Fibroblast of skin of left biceps (primary cell): ENCODE measurements around the gene LRRC7.
"Not testable (repeated sequence)": the region's sequence is repeated elsewhere in the genome, so short reads cannot be mapped to it uniquely, and the experiment has no call there.

ENCODE experiments used
- DNase-seq, 2 experiments: peaks; one replicate each; pipeline ENCODE4 v3.0.0-alpha.2; 2013; ENCODE audit warnings: low read depth in 2 of 2

The LRRC7 gene

GRCh38 chr1:70038025-70038424, 470.3 kb downstream of the LRRC7 start:
- DNase-seq = no peak

DNA sequence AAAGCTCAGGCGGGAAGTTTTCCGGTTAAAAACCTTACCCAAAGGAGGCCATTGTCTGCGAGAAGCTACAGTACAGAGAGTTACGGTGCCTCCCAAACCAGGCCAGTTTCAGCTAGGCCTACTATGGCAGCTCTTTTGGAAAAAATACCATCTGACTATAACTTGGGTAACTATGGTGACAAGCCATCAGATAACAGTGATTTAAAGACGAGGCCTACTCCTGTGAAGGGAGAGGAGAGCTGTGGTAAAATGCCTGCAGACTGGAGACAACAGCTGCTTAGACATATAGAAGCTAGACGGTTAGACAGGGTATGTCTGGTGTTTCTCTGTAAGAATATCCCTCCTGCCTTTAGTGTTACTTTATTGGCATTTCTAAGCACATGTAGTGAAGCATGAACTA, 471.8 kb downstream of the LRRC7 start:
- no peak for DNase-seq

GRCh38 chr1:70041317-70042045, 473.8 kb downstream of the LRRC7 start:
- no peak for DNase-seq

GRCh38 chr1:70042090-70042731, 474.5 kb downstream of the LRRC7 start:
- no peak for DNase-seq

DNA sequence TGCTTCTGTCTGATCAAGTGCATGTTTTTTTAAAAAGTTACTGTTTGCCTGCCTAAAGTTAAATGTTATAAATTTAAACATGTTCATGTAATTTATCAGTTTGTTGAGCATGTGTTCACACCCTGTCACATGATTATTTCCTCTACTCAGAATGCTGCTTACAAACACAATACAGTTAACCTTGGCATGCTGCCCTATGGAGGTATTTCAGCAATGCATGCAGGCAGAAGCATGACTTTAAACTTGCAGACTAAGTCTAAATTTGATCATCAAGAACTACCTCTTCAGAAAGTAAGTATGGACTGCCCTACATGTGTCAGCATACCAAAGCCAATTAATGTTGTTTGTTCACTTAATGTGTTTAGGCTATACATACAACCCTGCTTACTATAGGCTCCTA, 476.1 kb downstream of the LRRC7 start:
- peak; percentile 50 to 56 for DNase-seq

DNA sequence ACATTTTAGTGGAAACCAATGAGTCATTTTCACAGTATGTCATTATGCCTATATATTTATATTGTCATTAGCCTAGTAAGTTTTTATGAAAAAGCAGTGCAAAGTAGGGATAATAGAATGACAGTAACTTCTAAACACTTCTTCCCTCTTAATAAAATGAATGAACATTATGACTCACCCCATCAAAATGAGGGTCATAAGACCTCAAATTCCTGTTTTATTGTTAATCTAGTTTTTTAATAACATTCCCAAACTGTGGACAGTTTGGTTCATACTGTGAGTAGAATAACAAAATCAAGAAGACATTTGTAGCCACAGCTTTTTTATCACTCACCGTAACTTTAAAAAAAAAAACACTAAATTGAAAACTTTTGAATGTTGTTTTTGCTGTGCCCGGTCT, 477.1 kb downstream of the LRRC7 start:
- DNase-seq = peak; percentile 42 to 44

DNA sequence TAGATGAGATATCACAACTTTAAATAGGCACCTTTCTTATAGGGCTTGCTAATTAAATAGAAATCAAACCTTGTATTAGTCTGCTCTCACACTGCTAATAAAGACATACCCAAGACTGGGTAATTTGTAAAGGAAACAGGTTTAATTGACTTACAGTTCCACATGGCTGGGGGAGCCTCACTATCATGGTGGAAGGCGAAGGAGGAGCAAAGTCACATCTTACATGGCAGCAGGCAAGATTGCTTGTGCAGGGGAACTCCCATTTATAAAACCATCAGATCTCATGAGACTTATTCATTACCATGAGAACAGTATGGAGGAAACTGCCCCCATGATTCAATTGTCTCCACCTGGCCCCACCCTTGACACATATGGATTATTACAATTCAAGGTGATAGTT, 477.9 kb downstream of the LRRC7 start:
- DNase-seq = not testable (repeated sequence)

- no peak for DNase-seq
Measured at GRCh38 chr1:70048336-70049094, 480.8 kb downstream of the LRRC7 start.

- no peak for DNase-seq
Measured at GRCh38 chr1:70051926-70052325, 484.2 kb downstream of the LRRC7 start.

DNA sequence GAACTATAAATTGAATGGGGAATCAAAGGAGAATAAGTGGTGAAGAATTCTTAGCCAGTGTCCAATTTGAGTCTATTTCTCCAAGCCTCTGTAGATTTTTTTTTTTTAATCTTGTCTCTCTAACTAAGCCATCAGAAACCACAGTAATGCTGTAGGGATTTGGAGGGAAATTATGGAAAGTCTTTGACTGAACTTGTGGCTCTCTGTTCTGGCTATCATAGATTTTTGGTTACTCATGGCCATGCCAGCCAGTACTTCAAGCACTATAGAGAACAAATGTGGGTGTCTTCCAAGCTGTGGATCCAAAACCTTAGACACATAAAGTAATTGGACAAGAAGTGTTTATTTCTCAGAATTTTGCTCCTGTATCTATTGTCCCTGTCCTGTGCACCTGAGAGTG, 489.8 kb downstream of the LRRC7 start:
- no peak for DNase-seq

DNA sequence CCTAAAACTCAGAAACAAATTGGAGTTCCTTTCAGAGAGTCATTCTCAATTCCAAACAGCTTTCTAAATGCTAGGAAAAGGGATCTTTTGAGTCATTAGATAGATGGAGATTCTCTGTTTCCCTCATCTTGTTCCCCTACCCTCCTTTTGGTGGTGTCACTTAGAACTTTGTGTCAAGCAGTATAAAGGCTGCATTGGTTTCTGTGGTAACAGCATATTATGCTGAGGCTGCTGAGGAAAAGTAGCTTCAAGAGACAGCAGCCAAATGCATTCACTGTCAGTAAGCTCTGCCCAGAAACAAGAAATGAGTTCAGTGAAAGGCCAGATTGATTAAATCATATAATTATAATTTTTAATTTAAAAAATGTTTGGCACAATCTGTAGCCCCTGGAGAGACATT, 493.5 kb downstream of the LRRC7 start:
- DNase-seq = no peak

- DNase-seq = no peak
Measured at GRCh38 chr1:70063861-70064260, 496.1 kb downstream of the LRRC7 start.

DNA sequence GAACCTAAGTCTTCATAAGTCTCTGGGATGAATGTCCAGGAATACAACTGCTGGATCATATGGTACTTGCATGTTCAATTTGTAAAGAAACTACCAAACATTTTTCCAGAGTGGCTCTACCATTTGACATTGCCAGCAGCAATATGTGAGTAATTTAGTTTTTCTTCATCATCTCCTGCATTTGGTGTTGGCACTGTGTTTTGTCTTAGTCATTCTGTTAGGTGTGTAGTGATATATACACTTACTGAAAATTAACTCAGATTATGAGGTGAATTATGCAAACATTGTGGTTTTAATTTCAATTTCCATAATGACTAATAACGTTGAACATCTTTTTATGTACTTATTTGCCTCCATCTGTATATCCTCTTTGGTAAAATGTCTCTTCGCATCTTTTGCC, 499.0 kb downstream of the LRRC7 start:
- no peak for DNase-seq

DNA sequence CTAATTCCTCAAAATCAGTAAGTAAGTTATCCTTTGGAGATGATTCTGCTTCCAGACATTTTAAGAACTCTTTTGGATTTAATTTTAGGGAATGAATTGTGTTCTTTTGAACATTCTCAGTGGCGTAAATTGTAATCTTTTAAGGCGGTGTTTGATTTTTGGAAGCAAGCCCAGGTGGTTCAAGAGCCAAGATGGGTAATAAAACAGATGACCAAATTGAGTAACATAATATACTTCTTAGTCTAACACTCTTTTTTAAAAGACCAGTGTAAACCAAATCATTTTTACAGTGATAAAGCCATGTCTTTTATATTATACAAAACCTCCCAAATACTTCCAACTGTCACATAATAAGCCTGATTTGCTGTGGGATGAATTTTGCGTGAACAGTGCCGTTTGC, 503.9 kb downstream of the LRRC7 start:
- peak; percentile 31 to 35 for DNase-seq

- no peak for DNase-seq
Measured at GRCh38 chr1:70072231-70072751, 504.6 kb downstream of the LRRC7 start.

DNA sequence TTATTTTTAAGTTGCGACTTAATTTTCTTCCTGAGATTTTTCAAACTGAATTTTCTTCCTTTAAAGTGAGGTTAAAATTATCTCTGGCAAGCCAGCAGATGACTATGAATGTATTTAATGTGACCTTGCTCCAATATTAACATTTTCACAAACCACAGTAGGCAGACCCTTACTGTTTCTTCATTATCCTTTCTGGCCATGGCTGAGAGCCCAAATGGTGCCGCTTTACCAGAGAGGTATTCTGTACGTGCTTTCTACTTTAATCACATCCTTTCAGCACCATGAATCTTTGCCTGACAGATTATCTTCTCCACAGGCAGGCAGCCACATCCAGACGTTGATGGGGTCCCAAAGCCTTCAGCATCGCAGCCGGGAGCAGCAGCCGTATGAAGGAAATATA, 508.0 kb downstream of the LRRC7 start:
- DNase-seq = no peak

DNA sequence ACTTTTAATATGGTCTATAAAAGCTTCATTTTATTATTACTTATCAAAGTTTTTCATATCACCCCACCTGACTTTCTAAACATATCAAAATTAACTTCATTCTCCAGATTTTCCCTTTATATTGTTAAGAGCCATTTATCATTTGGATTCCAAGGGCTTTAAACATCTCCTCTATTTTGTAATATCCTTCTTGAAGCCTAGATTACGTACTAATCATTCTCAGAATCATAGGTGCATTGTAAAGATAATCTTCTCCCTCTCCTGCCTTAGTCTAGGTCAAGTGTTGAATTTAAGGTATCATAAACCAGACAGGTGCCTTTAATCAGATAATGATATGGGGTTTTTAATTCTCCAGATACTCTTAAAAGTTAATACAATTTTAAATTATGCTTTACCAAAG, 509.3 kb downstream of the LRRC7 start:
- no peak for DNase-seq

- no peak for DNase-seq
Measured at GRCh38 chr1:70079546-70079945, 511.8 kb downstream of the LRRC7 start.

DNA sequence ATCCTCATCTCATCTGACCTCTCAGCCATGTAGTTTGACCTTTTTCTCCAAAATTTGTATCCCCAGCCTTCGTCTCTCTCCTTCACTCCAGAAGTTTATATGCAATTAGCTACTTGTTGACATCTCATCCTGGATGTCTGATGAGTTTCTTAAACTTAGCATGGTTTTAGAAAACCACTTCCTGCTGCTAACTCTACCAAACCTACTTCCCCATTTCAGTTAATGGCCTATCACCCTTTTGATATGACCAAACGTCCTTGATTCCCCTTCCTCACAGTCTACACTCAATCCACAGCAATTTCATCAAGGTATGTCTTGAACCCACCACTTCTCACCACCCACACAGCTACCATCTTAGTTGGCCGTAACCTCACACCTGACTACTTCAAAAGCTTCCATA, 515.8 kb downstream of the LRRC7 start:
- DNase-seq = no peak

DNA sequence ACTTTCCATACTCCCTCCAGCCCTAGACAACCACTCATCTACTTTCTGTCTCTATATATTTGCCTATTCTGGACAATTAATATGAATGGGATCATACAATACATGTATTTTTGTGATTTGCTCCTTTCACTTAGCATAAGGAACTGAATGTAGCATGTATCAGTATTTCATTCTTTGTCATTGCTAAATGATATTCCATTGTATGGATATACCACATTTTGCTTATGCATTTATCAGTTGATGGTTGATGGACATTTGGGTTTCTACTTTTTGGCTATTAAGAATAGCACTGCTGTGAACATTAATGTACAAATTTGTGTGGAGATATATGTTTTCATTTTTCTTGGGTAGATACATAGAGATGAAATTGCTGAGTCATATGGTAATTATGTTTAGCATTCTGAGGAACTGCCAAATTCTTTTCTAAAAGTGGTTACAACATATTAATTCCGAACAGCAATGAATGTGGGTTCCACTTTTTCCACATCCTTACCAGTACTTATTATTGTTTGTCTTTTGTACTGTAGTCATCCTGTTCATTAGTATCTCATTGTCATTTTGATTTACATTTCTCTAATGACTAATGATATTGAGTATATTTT, 516.7 kb downstream of the LRRC7 start:
- peak; percentile 16 to 24 for DNase-seq

DNA sequence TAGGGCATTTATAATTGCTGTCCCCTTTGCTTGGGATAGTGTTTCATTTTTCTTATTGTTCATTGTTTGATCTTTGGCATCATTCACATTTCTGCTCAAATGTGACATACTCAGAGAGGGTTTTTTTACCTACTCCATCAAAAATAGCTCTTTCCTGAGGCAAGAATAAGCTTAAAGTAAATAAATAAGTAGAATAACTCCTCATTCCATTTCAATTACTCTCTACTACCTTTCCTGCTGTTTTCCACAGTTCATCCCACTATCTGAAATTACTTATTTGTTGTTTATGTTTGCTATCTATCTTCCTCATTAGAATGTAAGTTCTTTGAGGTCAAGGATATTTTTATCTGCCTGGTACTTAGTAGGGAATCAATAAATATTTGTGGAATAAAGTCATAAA, 517.8 kb downstream of the LRRC7 start:
- DNase-seq = no peak

DNA sequence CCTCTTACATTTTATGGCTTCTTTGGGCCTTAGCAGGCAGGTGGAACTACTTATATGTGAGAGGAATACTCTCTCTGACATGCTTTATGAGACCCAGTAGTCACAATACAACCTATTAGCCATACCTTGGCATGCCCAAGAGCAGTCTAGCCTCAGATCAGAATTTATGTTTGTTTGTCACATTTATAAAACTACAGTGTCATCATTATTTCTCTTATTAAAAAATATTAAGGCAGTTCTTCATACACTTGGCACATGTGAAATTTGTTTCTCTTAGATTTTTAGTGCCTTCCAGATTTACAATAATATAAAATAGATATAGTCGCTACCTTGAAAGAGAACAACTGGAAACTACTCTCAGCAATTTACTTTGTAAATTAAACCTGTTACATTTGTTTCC, 519.2 kb downstream of the LRRC7 start:
- no peak for DNase-seq
